Measurements from ENCODE around the gene BANK1.

DNA sequence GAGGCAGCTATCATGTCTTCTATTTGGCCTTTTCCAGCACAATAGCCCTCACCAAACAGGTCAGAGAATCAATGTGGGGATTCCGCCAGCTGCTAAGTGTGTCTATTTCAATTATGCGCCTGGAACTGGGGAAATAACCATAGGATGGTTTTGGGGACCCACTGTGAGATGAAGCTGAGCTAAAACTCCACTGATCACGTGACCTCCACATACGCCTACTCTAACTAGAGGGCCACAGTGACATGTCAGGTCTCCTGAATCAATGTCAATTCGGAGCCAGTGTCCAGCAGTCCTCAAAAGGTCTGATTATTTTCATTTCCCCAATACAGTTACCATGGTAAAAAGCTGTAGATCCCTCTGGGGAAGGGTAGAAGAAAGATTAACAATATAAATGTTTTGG lies 10.2 kb upstream of the BANK1 start:
- TF ChIP-seq YY1 (tag by site-specific recombination; IDR thresholded peaks at IDR 0.05) (no peak), SP2 (tag by site-specific recombination; IDR thresholded peaks at IDR 0.05) (no peak), ZNF184 (tag by site-specific recombination; IDR thresholded peaks at IDR 0.05) (no peak), TRIM28 (IDR thresholded peaks at IDR 0.05; ENCODE audit: borderline replicate concordance, low read length) (no peak)
- TF ChIP-seq, protein P1, sequence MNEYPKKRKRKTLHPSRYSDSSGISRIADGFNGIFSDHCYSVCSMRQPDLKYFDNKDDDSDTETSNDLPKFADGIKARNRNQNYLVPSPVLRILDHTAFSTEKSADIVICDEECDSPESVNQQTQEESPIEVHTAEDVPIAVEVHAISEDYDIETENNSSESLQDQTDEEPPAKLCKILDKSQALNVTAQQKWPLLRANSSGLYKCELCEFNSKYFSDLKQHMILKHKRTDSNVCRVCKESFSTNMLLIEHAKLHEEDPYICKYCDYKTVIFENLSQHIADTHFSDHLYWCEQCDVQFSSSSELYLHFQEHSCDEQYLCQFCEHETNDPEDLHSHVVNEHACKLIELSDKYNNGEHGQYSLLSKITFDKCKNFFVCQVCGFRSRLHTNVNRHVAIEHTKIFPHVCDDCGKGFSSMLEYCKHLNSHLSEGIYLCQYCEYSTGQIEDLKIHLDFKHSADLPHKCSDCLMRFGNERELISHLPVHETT (tag by site-specific recombination; IDR thresholded peaks at IDR 0.05): no peak
- TF ChIP-seq, protein P2, sequence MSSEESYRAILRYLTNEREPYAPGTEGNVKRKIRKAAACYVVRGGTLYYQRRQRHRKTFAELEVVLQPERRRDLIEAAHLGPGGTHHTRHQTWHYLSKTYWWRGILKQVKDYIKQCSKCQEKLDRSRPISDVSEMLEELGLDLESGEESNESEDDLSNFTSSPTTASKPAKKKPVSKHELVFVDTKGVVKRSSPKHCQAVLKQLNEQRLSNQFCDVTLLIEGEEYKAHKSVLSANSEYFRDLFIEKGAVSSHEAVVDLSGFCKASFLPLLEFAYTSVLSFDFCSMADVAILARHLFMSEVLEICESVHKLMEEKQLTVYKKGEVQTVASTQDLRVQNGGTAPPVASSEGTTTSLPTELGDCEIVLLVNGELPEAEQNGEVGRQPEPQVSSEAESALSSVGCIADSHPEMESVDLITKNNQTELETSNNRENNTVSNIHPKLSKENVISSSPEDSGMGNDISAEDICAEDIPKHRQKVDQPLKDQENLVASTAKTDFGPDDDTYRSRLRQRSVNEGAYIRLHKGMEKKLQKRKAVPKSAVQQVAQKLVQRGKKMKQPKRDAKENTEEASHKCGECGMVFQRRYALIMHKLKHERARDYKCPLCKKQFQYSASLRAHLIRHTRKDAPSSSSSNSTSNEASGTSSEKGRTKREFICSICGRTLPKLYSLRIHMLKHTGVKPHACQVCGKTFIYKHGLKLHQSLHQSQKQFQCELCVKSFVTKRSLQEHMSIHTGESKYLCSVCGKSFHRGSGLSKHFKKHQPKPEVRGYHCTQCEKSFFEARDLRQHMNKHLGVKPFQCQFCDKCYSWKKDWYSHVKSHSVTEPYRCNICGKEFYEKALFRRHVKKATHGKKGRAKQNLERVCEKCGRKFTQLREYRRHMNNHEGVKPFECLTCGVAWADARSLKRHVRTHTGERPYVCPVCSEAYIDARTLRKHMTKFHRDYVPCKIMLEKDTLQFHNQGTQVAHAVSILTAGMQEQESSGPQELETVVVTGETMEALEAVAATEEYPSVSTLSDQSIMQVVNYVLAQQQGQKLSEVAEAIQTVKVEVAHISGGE (tag by site-specific recombination; conservative IDR thresholded peaks at IDR 0.05; ENCODE audit: low read depth): no peak
- TF ChIP-seq, protein P3, sequence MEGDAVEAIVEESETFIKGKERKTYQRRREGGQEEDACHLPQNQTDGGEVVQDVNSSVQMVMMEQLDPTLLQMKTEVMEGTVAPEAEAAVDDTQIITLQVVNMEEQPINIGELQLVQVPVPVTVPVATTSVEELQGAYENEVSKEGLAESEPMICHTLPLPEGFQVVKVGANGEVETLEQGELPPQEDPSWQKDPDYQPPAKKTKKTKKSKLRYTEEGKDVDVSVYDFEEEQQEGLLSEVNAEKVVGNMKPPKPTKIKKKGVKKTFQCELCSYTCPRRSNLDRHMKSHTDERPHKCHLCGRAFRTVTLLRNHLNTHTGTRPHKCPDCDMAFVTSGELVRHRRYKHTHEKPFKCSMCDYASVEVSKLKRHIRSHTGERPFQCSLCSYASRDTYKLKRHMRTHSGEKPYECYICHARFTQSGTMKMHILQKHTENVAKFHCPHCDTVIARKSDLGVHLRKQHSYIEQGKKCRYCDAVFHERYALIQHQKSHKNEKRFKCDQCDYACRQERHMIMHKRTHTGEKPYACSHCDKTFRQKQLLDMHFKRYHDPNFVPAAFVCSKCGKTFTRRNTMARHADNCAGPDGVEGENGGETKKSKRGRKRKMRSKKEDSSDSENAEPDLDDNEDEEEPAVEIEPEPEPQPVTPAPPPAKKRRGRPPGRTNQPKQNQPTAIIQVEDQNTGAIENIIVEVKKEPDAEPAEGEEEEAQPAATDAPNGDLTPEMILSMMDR (tag by site-specific recombination; IDR thresholded peaks at IDR 0.05): no peak
- TF ChIP-seq, protein P4, sequence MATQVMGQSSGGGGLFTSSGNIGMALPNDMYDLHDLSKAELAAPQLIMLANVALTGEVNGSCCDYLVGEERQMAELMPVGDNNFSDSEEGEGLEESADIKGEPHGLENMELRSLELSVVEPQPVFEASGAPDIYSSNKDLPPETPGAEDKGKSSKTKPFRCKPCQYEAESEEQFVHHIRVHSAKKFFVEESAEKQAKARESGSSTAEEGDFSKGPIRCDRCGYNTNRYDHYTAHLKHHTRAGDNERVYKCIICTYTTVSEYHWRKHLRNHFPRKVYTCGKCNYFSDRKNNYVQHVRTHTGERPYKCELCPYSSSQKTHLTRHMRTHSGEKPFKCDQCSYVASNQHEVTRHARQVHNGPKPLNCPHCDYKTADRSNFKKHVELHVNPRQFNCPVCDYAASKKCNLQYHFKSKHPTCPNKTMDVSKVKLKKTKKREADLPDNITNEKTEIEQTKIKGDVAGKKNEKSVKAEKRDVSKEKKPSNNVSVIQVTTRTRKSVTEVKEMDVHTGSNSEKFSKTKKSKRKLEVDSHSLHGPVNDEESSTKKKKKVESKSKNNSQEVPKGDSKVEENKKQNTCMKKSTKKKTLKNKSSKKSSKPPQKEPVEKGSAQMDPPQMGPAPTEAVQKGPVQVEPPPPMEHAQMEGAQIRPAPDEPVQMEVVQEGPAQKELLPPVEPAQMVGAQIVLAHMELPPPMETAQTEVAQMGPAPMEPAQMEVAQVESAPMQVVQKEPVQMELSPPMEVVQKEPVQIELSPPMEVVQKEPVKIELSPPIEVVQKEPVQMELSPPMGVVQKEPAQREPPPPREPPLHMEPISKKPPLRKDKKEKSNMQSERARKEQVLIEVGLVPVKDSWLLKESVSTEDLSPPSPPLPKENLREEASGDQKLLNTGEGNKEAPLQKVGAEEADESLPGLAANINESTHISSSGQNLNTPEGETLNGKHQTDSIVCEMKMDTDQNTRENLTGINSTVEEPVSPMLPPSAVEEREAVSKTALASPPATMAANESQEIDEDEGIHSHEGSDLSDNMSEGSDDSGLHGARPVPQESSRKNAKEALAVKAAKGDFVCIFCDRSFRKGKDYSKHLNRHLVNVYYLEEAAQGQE (tag by site-specific recombination; IDR thresholded peaks at IDR 0.05): no peak

All from HEK293 (cell line).